HepG2 (cell line): ENCODE measurements around the gene SEMA4C. TPM values are rescaled to one million over a fixed set of nuclear protein-coding genes. Genes with fewer than 3 reads are reported as not detected.

Experiments
- CCAR2 ChIP-seq: fragments of 200-400 bp; formaldehyde crosslinking; optimal IDR thresholded peaks from 2 replicates; pipeline ENCODE3; 2018; ENCODE audit warnings: low read depth, mild to moderate bottlenecking, low read length, moderate library complexity
- GATA4 ChIP-seq: sonication (generic); IDR thresholded peaks from 2 replicates; pipeline ENCODE4 v1.6.1; 2016; ENCODE audit warnings: antibody characterized with exemption, low read depth, borderline replicate concordance
- ISX ChIP-seq: sonication (generic); formaldehyde crosslinking; conservative IDR thresholded peaks from 2 replicates; pipeline ENCODE4 v1.5.0; 2020; ENCODE audit warnings: missing genetic modification reagents
- MYPOP ChIP-seq: sonication (generic); formaldehyde crosslinking; IDR thresholded peaks from 2 replicates; pipeline ENCODE4 v1.8.1; 2023; ENCODE audit warnings: mild to moderate bottlenecking, moderate library complexity, missing genetic modification reagents
- NCOR1 ChIP-seq: fragments of 200-600 bp; sonication (generic); IDR thresholded peaks from 2 replicates; pipeline ENCODE4 v1.7.0; 2017; ENCODE audit warnings: antibody characterized with exemption, low read length, borderline replicate concordance
- ZBTB4 ChIP-seq: sonication (generic); formaldehyde crosslinking; IDR thresholded peaks from 2 replicates; pipeline ENCODE4 v1.4.0; 2020; ENCODE audit warnings: missing genetic modification reagents, mild to moderate bottlenecking, borderline replicate concordance
- ZFP91 ChIP-seq: sonication (generic); formaldehyde crosslinking; IDR thresholded peaks from 2 replicates; pipeline ENCODE4 v1.9.0; 2022; ENCODE audit warnings: missing genetic modification reagents, mild to moderate bottlenecking, borderline replicate concordance
- ZNF407 ChIP-seq: sonication (generic); formaldehyde crosslinking; IDR thresholded peaks from one replicate; pipeline ENCODE4 v1.5.1; 2020; ENCODE audit warnings: mild to moderate bottlenecking, missing genetic modification reagents; ENCODE audit errors: not compliant biosample characterization
- ZNF430 ChIP-seq: sonication (generic); formaldehyde crosslinking; IDR thresholded peaks from 2 replicates; pipeline ENCODE4 v1.9.0; 2021; ENCODE audit warnings: mild to moderate bottlenecking, missing genetic modification reagents
- polyA plus RNA-seq, 8 experiments: library from polyadenylated mRNA; depleted of rRNA in 3 of 8; stranded (reverse) in 7 of 8; unstranded in 1 of 8; fragments of >200 nt; fragmentation: Illumina TruSeq in 4 of 8; extraction: Trizol in 4 of 8; gene quantifications; 2 replicates each; pipeline versions ENCODE4 v1.2.1 to v1.2.3, GENCODE V29; 2011 to 2016; ENCODE audit warnings: low read depth in 4 of 8, missing spikeins in 1 of 8, mixed read lengths in 1 of 8; ENCODE audit not compliant: insufficient read depth in 1 of 8
- total RNA-seq, 5 experiments: library from RNA; depleted of rRNA; stranded (reverse); fragments of >200 nt; fragmentation: Illumina TruSeq; extraction: Trizol; gene quantifications; 2 replicates each; pipeline ENCODE4 v1.2.3, GENCODE V29; 2016; ENCODE audit warnings: low read depth in 1 of 5

Gene SEMA4C
- total and polyA plus RNA-seq, 2 of the 13 experiments (the other 11 are each of a cell fraction or from before 2014, with no cell fraction given) = 25.9 to 46.6 TPM

- TF ChIP-seq ZNF407 (CRISPR knock-in tag) = no peak
- no peak for TF ChIP-seq ZBTB4 (CRISPR knock-in tag)
- peak; percentile 15 for TF ChIP-seq ZFP91 (CRISPR knock-in tag)
- TF ChIP-seq NCOR1 = peak; percentile 17; the same call in 1 of the 2 replicates
- peak; percentile 32 for TF ChIP-seq CCAR2
- TF ChIP-seq ISX (CRISPR knock-in tag) = 0 out of 2 replicates have a peak, but pooled peaks have one; percentile 28
- TF ChIP-seq GATA4 = peak; percentile 49
- TF ChIP-seq MYPOP = peak; percentile 64; the same call in 1 of the 2 replicates
- TF ChIP-seq ZNF430 (CRISPR knock-in tag) = 0 out of 2 replicates have a peak, but pooled peaks have one; percentile 35
Observed at GRCh38 chr2:96868555-96869280, 1.2 kb downstream of the SEMA4C start (continued).
